Panc1 (cell line): ENCODE data around the gene FIGN. TPM values are rescaled to one million over a fixed set of nuclear protein-coding genes. Genes with fewer than 3 reads are reported as not detected.
A peak's percentile ranks its signal among the peaks of the same experiment; 100 is the strongest.

Source experiments
- ATAC-seq: fragments of 200-7000 bp; cut with Tn5 transposase; 2 replicates; pipeline ENCODE4 v1.9.1; 2020; ENCODE audit warnings: mild to moderate bottlenecking, moderate library complexity
- BruUV-seq: library from RNA; stranded (reverse); fragments of 400-500 nt; replicated peaks from 2 replicates; lab custom pipeline; 2021; lab: Mats Ljungman, UMichigan
- CTCF ChIA-PET: fragments of 300-600 bp; sonication (Branson Sonifier 250); formaldehyde crosslinking; loops from one replicate; lab custom pipeline; 2022; ENCODE audit warnings: antibody characterized with exemption; lab: Charles Lee
- POLR2A ChIA-PET: fragments of 300-600 bp; sonication (Branson Sonifier 250); formaldehyde crosslinking; loops from one replicate; lab custom pipeline; 2022; ENCODE audit warnings: antibody characterized with exemption; lab: Charles Lee
- DNase-seq: peaks from one replicate; pipeline ENCODE4 v3.0.0-alpha.2; 2010; ENCODE audit warnings: low read depth, low spot score
- H3K27ac ChIP-seq: 2 replicates; pipeline ENCODE4 v1.5.1; 2011; ENCODE audit warnings: mild to moderate bottlenecking, low read length, inconsistent platforms
- H3K27me3 ChIP-seq: fragments of 200-500 bp; sonication (Bioruptor generic); 2 replicates; pipeline ENCODE4 v1.6.0; 2014; ENCODE audit warnings: low read length, inconsistent platforms; ENCODE audit not compliant: control insufficient read depth, insufficient read depth
- H3K36me3 ChIP-seq: fragments of 200-500 bp; sonication (Bioruptor generic); 2 replicates; pipeline ENCODE4 v1.5.1; 2014; ENCODE audit warnings: inconsistent platforms, mild to moderate bottlenecking, low read length, moderate library complexity; ENCODE audit not compliant: control insufficient read depth, insufficient read depth
- H3K4me1 ChIP-seq: 2 replicates; pipeline ENCODE4 v1.5.1; 2011; ENCODE audit warnings: inconsistent platforms, mild to moderate bottlenecking, low read length, moderate library complexity; ENCODE audit not compliant: control insufficient read depth, insufficient read depth
- H3K4me3 ChIP-seq, 2 experiments: 2 replicates each; pipeline ENCODE4 v1.5.1; 2011 to 2012; ENCODE audit warnings: low read depth in 2 of 2, low read length in 2 of 2, mild to moderate bottlenecking in 2 of 2, inconsistent platforms in 1 of 2, moderate library complexity in 1 of 2
- H3K9me3 ChIP-seq: fragments of 200-500 bp; sonication (Bioruptor generic); 2 replicates; pipeline ENCODE4 v1.5.1; 2014; ENCODE audit warnings: low read depth, mild to moderate bottlenecking, inconsistent platforms, low read length, moderate library complexity; ENCODE audit not compliant: control insufficient read depth, insufficient read depth
- CTCF ChIP-seq: fragments of 450-650 bp; IDR thresholded peaks from 2 replicates; pipeline ENCODE4 v1.5.1; 2017; ENCODE audit warnings: mild to moderate bottlenecking
- POLR2AphosphoS5 ChIP-seq: IDR thresholded peaks from 2 replicates; pipeline ENCODE4 v1.6.1; 2012; ENCODE audit warnings: mild to moderate bottlenecking, low read depth, low read length, moderate library complexity
- REST ChIP-seq, 2 experiments: IDR thresholded peaks; 2 replicates each; pipeline ENCODE4 v1.6.1; 2011 to 2012; ENCODE audit warnings: low read depth in 2 of 2, control low read depth in 1 of 2, low read length in 1 of 2, mild to moderate bottlenecking in 1 of 2, moderate library complexity in 1 of 2; ENCODE audit not compliant: insufficient read depth in 1 of 2
- SIN3A ChIP-seq: IDR thresholded peaks from 2 replicates; pipeline ENCODE4 v1.6.1; 2012; ENCODE audit warnings: low read depth, mild to moderate bottlenecking, low read length, moderate library complexity, borderline replicate concordance; ENCODE audit not compliant: insufficient read depth
- TCF7L2 ChIP-seq: IDR thresholded peaks from 2 replicates; pipeline ENCODE4 v1.6.1; 2011; ENCODE audit warnings: mild to moderate bottlenecking, low read depth, low read length, inconsistent platforms
- in situ Hi-C: cut with HindIII; loops from 2 replicates; pipeline ENCODE4 v1.10.0; 2016; ENCODE audit warnings: low sequenced_read_pairs, low pct_unique_long_range_greater_than_20kb
- intact Hi-C: fragments of 100-400 bp; cut with micrococcal nuclease; formaldehyde crosslinking; loops from one replicate; pipeline ENCODE4 v1.10.0; 2022; ENCODE audit not compliant: unreplicated experiment
- total RNA-seq: library from RNA; stranded (reverse); gene quantifications from one replicate; pipeline ENCODE4 v1.2.1, GENCODE V29; 2021; ENCODE audit not compliant: unreplicated experiment

Gene FIGN
- total RNA-seq, 1 experiment from 2014 or later, result 19.5 TPM

- no peaks in the 10 kb centered on the region for H3K9me3 ChIP-seq
- POLR2A ChIA-PET, result interaction anchor here (0.7 kb wide), 1 partner anchor 108 kb away, joined by 3 read pairs; no protein-coding TSS in a partner anchor
- CTCF ChIA-PET, result no interaction called here
- ATAC-seq (no peak), DNase-seq (no peak)
- intact Hi-C loops, result no loop called here
- H3K4me1 ChIP-seq, result no peaks in the 10 kb centered on the region
- in situ Hi-C loops, result no loop called here
- no peak overlapping the region for H3K27ac ChIP-seq
- H3K4me3 ChIP-seq, result no peak overlapping the region
- BruUV-seq, result no TSS peak
- no peaks in the 10 kb centered on the region for H3K27me3 ChIP-seq
- TF ChIP-seq REST (IDR thresholded peaks at IDR 0.05; ENCODE audit: insufficient read depth in 1 of 2, low read depth in 2 of 2, low read length in 1 of 2), result no peak
- TF ChIP-seq POLR2AphosphoS5, result no peak
- no peak for TF ChIP-seq TCF7L2
- peak; percentile 9; the same call in 1 of the 2 replicates for TF ChIP-seq CTCF
- no peak for TF ChIP-seq SIN3A
- H3K36me3 ChIP-seq, result no peaks in the 10 kb centered on the region
These were observed 170.6 kb downstream of the FIGN start for GRCh38 chr2:163565192-163565591.

- in situ Hi-C loops, result no loop called here
- no peak overlapping the region for H3K4me3 ChIP-seq
- ChIA-PET CTCF (no interaction called here), POLR2A (no interaction called here)
- no peaks in the 10 kb centered on the region for H3K9me3 ChIP-seq
- no peaks in the 10 kb centered on the region for H3K27me3 ChIP-seq
- no peaks in the 10 kb centered on the region for H3K4me1 ChIP-seq
- no TSS peak for BruUV-seq
- ATAC-seq (no peak), DNase-seq (no peak)
- intact Hi-C loops, result no loop called here
- TF ChIP-seq CTCF (no peak), POLR2AphosphoS5 (no peak), TCF7L2 (no peak), REST (IDR thresholded peaks at IDR 0.05; ENCODE audit: insufficient read depth in 1 of 2, low read depth in 2 of 2, low read length in 1 of 2) (no peak), SIN3A (no peak)
- H3K27ac ChIP-seq, result no peak overlapping the region
- H3K36me3 ChIP-seq, result no peaks in the 10 kb centered on the region
These were observed 171.6 kb downstream of the FIGN start for GRCh38 chr2:163564236-163564635.
